Measurements from ENCODE around the gene ARMH3.
A peak's percentile ranks its signal among the peaks of the same experiment; 100 is the strongest.
"Not testable (repeated sequence)": the region's sequence is repeated elsewhere in the genome, so short reads cannot be mapped to it uniquely, and the experiment has no call there.

Gene ARMH3

GRCh38 chr10:101995451-101996063, 60.4 kb downstream of the ARMH3 start:
- intact Hi-C loops (cut with DNase I): no loop called here
- DNase-seq: no peak

GRCh38 chr10:101993651-101994200, 62.2 kb downstream of the ARMH3 start:
- intact Hi-C loops (cut with DNase I): no loop called here
- DNase-seq: peak in 1 of 10 donors; percentile 11

- intact Hi-C loops (cut with DNase I): no loop called here
Observed at GRCh38 chr10:101993221-101993620, 62.8 kb downstream of the ARMH3 start.

GRCh38 chr10:101987136-101987535, 68.8 kb downstream of the ARMH3 start:
- no peak for DNase-seq
- intact Hi-C loops (cut with DNase I): no loop called here

More at GRCh38 chr10:101993221-101993620, 62.8 kb downstream of the ARMH3 start:
- DNase-seq: no peak

- no peak for DNase-seq
- intact Hi-C loops (cut with DNase I): no loop called here
Observed at GRCh38 chr10:101986624-101986971, 69.4 kb downstream of the ARMH3 start.

GRCh38 chr10:101980677-101981076, 75.3 kb downstream of the ARMH3 start:
- intact Hi-C loops (cut with DNase I); DNase-seq: not testable (repeated sequence)

- no peak for DNase-seq
- intact Hi-C loops (cut with DNase I): no loop called here
Observed at GRCh38 chr10:101974091-101974971, 81.6 kb downstream of the ARMH3 start.

GRCh38 chr10:101972761-101973160, 83.2 kb downstream of the ARMH3 start:
- no peak for DNase-seq
- intact Hi-C loops (cut with DNase I): no loop called here

- DNase-seq: no peak
- intact Hi-C loops (cut with DNase I): no loop called here
Observed at GRCh38 chr10:101969412-101969922, 86.5 kb downstream of the ARMH3 start.

- DNase-seq: no peak
Observed at GRCh38 chr10:101968940-101969321, 87.0 kb downstream of the ARMH3 start.

GRCh38 chr10:101968286-101968939, 87.6 kb downstream of the ARMH3 start:
- intact Hi-C loops (cut with DNase I): no loop called here
- DNase-seq: no peak

More at GRCh38 chr10:101968940-101969321, 87.0 kb downstream of the ARMH3 start:
- intact Hi-C loops (cut with DNase I): no loop called here

GRCh38 chr10:101967713-101968112, 88.3 kb downstream of the ARMH3 start:
- DNase-seq: no peak
- intact Hi-C loops (cut with DNase I): no loop called here

- DNase-seq: no peak
- intact Hi-C loops (cut with DNase I): no loop called here
Observed at GRCh38 chr10:101967119-101967518, 88.9 kb downstream of the ARMH3 start.

- DNase-seq: no peak
- intact Hi-C loops (cut with DNase I): no loop called here
Observed at GRCh38 chr10:101965075-101965765, 90.8 kb downstream of the ARMH3 start.

- intact Hi-C loops (cut with DNase I): no loop called here
- DNase-seq: no peak
Observed at GRCh38 chr10:101961591-101962498, 94.1 kb downstream of the ARMH3 start.

GRCh38 chr10:101960879-101961395, 95.0 kb downstream of the ARMH3 start:
- intact Hi-C loops (cut with DNase I): no loop called here

GRCh38 chr10:101959346-101959916, 96.5 kb downstream of the ARMH3 start:
- DNase-seq: peak in 1 of 10 donors; percentile 24
- intact Hi-C loops (cut with DNase I): no loop called here

More at GRCh38 chr10:101960879-101961395, 95.0 kb downstream of the ARMH3 start:
- no peak for DNase-seq

- intact Hi-C loops (cut with DNase I): no loop called here
- DNase-seq: no peak
Observed at GRCh38 chr10:101958691-101959090, 97.3 kb downstream of the ARMH3 start.

- no peak for DNase-seq
- intact Hi-C loops (cut with DNase I): no loop called here
Observed at GRCh38 chr10:101956898-101957297, 99.1 kb downstream of the ARMH3 start.
